Neutrophil (primary cell): Measurements from ENCODE around the gene HSF5.
A peak's percentile ranks its signal among the peaks of the same experiment; 100 is the strongest.

ENCODE experiments used
- H3K27ac ChIP-seq: fragments of 200-600 bp; sonication (generic); 2 replicates; pipeline ENCODE4 v1.5.1; 2016; ENCODE audit warnings: mild to moderate bottlenecking, moderate library complexity
- H3K27me3 ChIP-seq: fragments of 200-600 bp; sonication (generic); 2 replicates; pipeline ENCODE4 v1.6.0; 2016; ENCODE audit warnings: mild to moderate bottlenecking
- H3K36me3 ChIP-seq: fragments of 200-600 bp; sonication (generic); 2 replicates; pipeline ENCODE4 v1.5.1; 2017
- H3K4me1 ChIP-seq, 2 experiments: fragments of 200-600 bp in 1 of 2; sonication (generic) in 1 of 2; 1 replicate in 1 of 2; 2 replicates in 1 of 2; pipeline versions ENCODE4 v1.5.1 to v1.6.1; 2013 to 2016; ENCODE audit warnings: low read depth in 1 of 2, low read length in 1 of 2, mild to moderate bottlenecking in 1 of 2, moderate library complexity in 1 of 2; ENCODE audit not compliant: control insufficient read depth in 1 of 2, insufficient read depth in 1 of 2
- H3K4me3 ChIP-seq, 2 experiments: fragments of 200-600 bp in 1 of 2; sonication (generic) in 1 of 2; 1 replicate in 1 of 2; 2 replicates in 1 of 2; pipeline ENCODE4 v1.5.1; 2013 to 2016; ENCODE audit warnings: low read depth in 1 of 2, low read length in 1 of 2, mild to moderate bottlenecking in 1 of 2, moderate library complexity in 1 of 2
- H3K9me3 ChIP-seq: fragments of 200-600 bp; sonication (generic); 2 replicates; pipeline ENCODE4 v1.5.1; 2016
- CTCF ChIP-seq: fragments of 200-600 bp; sonication (generic); IDR thresholded peaks from 2 replicates; pipeline ENCODE4 v1.5.1; 2016; ENCODE audit warnings: antibody characterized with exemption

HSF5 gene

GRCh38 chr17:58521680-58522079 lies 33.5 kb upstream of the HSF5 start:
- H3K27me3 ChIP-seq, result no peaks in the 10 kb centered on the region
- no peak for TF ChIP-seq CTCF
- H3K27ac ChIP-seq, result no peak overlapping the region
- H3K9me3 ChIP-seq, result no peaks in the 10 kb centered on the region
- H3K36me3 ChIP-seq, result no peaks in the 10 kb centered on the region
- H3K4me3 ChIP-seq, result no peak overlapping the region
- H3K4me1 ChIP-seq, result peaks cover 19 to 24% of the 10 kb centered on the region in 2 experiments

GRCh38 chr17:58520843-58521430 lies 32.7 kb upstream of the HSF5 start:
- Histone ChIP-seq H3K4me1 (peaks cover 26 to 32% of the 10 kb centered on the region in 2 experiments), H3K4me3 (no peak overlapping the region), H3K27me3 (no peaks in the 10 kb centered on the region), H3K27ac (no peak overlapping the region), H3K9me3 (no peaks in the 10 kb centered on the region), H3K36me3 (no peaks in the 10 kb centered on the region)
- TF ChIP-seq CTCF, result no peak

DNA sequence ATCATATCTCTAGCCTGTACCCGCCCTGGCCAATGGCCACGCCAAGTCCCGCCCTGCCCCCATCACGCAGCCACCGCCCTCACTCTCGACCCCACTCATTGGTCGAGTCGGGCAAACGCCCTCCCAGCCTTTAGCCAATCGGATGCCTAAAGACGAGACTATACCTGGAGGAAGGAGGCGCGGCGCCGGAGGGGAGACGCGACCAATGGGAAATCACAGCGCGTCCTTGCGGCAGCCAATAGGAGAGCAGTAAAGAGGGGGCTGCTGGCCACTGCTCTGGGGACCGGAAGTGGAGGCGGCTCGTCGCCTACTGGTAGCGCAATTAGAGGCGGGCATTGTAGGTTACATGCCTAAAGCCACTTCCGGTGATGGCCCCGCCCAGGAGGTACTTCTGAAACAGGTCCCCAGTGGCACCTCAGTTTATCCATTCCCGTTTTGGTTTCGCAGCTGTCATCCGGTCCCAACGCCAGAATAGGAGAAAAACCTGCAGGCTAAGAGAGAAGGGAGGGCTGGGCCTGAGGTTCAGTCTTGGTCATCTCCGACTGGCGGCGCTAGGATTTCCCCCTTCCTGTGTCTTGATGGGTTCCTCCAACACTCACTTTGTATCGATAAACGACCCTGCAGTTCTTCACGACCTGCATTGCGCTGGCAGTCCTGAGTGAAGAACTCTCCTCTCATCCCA lies 29.9 kb upstream of the HSF5 start:
- no peak for TF ChIP-seq CTCF
- H3K36me3 ChIP-seq, result no peaks in the 10 kb centered on the region
- H3K27ac ChIP-seq, result peak overlapping the region; percentile 95
- no peaks in the 10 kb centered on the region for H3K27me3 ChIP-seq
- no peaks in the 10 kb centered on the region for H3K9me3 ChIP-seq
- H3K4me3 ChIP-seq, result peak overlapping the region; percentile 97 to 98
- peaks cover 50 to 57% of the 10 kb centered on the region in 2 experiments for H3K4me1 ChIP-seq

DNA sequence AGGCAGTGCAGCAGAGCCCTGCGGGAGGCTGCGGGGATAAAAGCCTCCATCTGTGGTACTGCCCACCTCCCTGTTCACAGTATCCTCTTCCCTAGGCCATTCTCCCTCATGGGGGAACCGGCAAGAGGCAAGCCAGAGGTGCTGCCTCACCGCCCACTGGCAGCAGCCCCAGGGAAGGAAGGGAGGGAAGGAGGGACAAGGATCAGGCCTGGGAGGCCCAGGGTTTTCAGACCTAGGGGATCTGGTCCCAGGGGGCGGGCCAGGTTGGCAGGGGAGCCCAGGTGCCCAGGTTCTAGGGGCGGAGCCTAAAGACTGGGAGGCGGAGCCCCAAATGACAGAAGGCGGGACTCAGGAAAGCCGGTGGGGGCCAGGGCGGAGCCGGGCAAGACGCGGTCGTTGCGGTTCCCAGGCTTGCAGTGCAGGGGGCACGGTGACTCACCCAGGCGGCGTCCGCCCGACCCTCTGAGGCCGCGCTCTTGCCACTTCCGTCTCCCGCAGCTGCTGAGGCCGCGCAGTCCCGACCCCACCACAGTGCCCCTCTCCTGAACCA lies 29.2 kb upstream of the HSF5 start:
- Histone ChIP-seq H3K9me3 (no peaks in the 10 kb centered on the region), H3K27ac (peak overlapping the region; percentile 95), H3K27me3 (no peaks in the 10 kb centered on the region), H3K36me3 (peaks cover 4% of the 10 kb centered on the region), H3K4me3 (peak overlapping the region; percentile 97 to 98), H3K4me1 (peaks cover 53 to 57% of the 10 kb centered on the region in 2 experiments)
- TF ChIP-seq CTCF, result peak; percentile 5

DNA sequence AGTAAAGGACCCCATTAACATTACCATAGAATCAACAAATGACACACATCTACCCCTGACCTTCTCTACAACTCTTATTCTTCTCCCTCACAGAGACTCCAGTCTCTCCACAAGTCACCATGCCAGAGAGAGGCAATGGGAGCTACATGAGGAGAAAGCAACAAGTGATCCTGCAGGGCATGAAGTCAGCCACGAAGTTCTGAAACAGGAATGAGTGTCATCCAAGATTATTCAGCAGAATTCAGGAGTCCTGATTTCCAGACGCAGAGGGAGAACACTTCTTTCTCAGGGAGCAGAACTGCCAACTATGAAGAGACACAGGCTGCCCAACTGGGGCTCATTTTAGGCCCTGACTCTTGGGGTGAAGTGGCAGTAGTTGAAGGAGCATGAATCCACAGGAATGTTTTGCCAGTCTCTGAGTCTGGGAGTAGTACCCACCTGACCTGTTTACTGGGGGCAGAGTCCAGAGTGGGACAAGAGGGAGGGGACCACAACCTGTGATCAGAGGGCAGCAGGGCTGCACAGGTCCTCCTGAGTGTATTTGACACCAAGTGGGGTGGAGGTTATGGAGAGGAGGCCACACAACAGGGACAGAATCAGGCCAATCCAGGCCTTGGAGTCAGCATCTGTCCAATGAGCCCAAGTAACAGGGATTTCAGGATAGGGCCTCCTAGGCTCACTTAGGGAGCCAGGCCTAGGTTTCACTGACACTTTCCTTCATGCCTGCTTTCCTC lies 28.6 kb upstream of the HSF5 start:
- peaks cover 53 to 57% of the 10 kb centered on the region in 2 experiments for H3K4me1 ChIP-seq
- no peaks in the 10 kb centered on the region for H3K27me3 ChIP-seq
- peak overlapping the region; percentile 95 for H3K27ac ChIP-seq
- peak overlapping the region; percentile 97 to 98 for H3K4me3 ChIP-seq
- H3K36me3 ChIP-seq, result peaks cover 11% of the 10 kb centered on the region
- no peak for TF ChIP-seq CTCF
- no peaks in the 10 kb centered on the region for H3K9me3 ChIP-seq
